Measurements from ENCODE around the gene DIO1. TPM values are rescaled to one million over a fixed set of nuclear protein-coding genes. Genes with fewer than 3 reads are reported as not detected.
A peak's percentile ranks its signal among the peaks of the same experiment; 100 is the strongest.

Gene DIO1
- total RNA-seq, 1 donor from 2014 or later: 1.3 TPM

GRCh38 chr1:53946252-53947171, 52.5 kb downstream of the DIO1 start, which contains the start of gene LRRC42:
Gene LRRC42, plus strand, starts transcription at chr1:53946350. Its CDS starts 5,650 bp downstream, at chr1:53952000.
- H3K27ac Mint-ChIP-seq: peak within 1 kb of the TSS; percentile 95
- no peak for TF ChIP-seq CTCF (IDR thresholded peaks at IDR 0.05; ENCODE audit: unreplicated experiment)
- no peaks in the 10 kb centered on the region for H3K9me3 Mint-ChIP-seq (ENCODE audit: low read depth)
- H3K27me3 Mint-ChIP-seq: no peaks in the 10 kb centered on the region
- peaks cover 1% of the 10 kb centered on the region for H3K36me3 Mint-ChIP-seq (ENCODE audit: insufficient read depth)
- peaks cover 34% of the 10 kb centered on the region for H3K4me1 Mint-ChIP-seq (ENCODE audit: low read depth)
- H3K4me3 Mint-ChIP-seq (ENCODE audit: low read depth): peak within 1 kb of the TSS; percentile 94
- DNase-seq (ENCODE audit: low spot score, unreplicated experiment): no peak

DNA sequence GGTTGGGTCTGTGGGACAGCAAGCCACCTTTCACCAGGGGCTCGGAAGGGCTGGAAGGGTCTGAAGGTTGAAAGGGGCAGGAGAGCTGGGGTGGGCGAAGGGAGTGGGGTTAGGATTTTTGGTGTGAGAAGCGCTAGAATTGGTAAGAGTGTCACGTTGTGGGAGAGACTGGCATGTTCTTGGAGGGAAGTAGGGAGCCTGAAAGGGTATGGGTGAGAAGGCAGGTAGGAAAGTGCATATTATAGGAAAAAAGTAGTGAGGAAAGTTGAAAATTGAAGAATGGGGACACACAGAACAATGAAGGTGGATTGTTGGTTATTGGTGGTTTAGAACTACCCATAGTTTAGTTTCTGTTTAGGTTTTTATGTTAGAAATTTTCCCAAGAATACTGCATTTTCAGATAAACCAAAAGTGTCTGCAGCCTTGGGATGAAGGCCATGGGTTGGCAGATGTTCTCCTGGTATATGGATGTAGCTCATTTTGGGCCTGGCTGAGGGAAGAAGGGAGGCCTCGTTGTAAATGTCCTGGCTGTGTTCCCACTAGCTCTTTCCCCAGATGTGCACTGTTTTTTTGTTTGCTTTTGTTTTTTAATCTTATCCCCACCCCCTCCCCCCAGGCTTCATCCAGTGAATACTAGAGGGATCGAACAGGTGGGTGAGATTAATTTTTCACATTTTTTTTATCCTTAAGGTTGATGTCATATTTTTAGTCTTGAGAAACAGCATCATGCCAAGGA, 53.4 kb downstream of the DIO1 start:
- Mint-ChIP-seq H3K27me3 (no peaks in the 10 kb centered on the region), H3K27ac (peak overlapping the region; percentile 15), H3K4me3 (ENCODE audit: low read depth) (peak overlapping the region; percentile 86), H3K9me3 (ENCODE audit: low read depth) (no peaks in the 10 kb centered on the region), H3K4me1 (ENCODE audit: low read depth) (peaks cover 34% of the 10 kb centered on the region), H3K36me3 (ENCODE audit: insufficient read depth) (peaks cover 1% of the 10 kb centered on the region)
- no peak for TF ChIP-seq CTCF (IDR thresholded peaks at IDR 0.05; ENCODE audit: unreplicated experiment)
- no peak for DNase-seq (ENCODE audit: low spot score, unreplicated experiment)

DNA sequence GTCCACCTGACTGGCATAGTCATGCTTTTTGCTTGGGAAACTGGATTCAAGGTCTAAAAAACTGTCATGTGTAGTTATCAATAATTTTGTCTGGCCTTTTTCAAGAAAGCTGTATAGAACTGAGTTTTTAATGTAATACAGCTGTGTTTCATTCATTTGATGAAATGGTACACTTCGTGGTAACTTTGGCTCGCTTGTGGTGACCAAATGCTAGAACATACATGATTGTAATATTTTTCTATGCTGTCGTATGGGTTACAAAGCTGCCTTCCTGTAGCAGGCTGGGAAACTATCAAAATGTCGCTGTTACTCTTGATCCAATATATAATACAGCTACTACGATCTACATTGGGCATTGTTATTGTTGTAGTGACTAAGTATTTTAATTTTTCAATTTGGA, 54.3 kb downstream of the DIO1 start:
- no peak for TF ChIP-seq CTCF (IDR thresholded peaks at IDR 0.05; ENCODE audit: unreplicated experiment)
- H3K27me3 Mint-ChIP-seq: no peaks in the 10 kb centered on the region
- peaks cover 34% of the 10 kb centered on the region for H3K4me1 Mint-ChIP-seq (ENCODE audit: low read depth)
- H3K27ac Mint-ChIP-seq: no peak overlapping the region
- no peak for DNase-seq (ENCODE audit: low spot score, unreplicated experiment)
- H3K36me3 Mint-ChIP-seq (ENCODE audit: insufficient read depth): peaks cover 1% of the 10 kb centered on the region
- no peaks in the 10 kb centered on the region for H3K9me3 Mint-ChIP-seq (ENCODE audit: low read depth)
- peak overlapping the region; percentile 86 for H3K4me3 Mint-ChIP-seq (ENCODE audit: low read depth)

DNA sequence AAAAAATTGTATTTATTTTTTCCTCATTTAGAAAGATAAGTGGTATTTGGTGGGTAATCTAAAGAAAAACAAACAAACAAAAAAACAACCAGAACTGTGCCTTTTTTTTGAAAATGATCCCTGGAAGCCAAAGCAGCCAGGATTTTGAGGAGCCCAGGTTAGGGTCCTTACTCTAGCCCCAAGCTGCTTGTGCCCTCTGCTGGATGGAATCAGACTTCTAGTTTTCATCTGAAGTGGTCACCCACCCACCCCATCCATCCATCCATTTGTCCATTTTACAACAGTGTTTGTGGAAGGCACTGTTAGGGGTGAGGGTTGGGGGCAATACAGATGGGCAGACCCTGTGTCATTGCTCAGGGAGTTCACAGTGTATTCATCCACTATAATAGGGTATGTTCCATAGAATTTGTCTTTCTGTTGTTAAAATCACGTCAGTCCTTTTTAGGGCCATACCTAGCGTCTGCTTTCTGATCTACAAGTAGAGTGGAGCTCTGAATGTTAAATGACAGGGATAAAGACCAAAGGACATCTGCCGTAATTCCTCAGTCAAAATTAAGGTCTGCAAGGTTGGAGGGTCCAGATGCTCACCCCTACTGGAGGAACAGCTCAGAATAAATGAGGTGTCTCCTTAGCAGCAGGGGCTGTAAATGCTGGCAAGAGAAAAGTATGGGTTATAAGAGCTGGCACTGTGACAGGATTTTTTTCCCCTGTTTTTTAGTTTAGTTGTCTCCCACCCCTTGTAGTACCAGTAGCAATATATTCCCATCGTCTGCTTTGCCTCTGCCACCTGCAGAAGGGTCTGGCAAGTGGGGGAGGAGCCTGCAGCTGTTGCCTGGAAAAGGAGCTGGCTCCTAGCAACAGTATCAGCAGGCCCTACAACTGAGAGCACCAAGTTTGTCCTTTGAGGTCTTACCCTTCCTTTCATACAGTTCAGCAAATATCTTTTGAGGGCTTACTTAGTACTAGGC, 55.3 kb downstream of the DIO1 start:
- Mint-ChIP-seq H3K4me3 (ENCODE audit: low read depth) (peak overlapping the region; percentile 18), H3K9me3 (ENCODE audit: low read depth) (no peaks in the 10 kb centered on the region), H3K4me1 (ENCODE audit: low read depth) (peaks cover 34% of the 10 kb centered on the region), H3K27ac (peak overlapping the region; percentile 73), H3K36me3 (ENCODE audit: insufficient read depth) (peaks cover 1% of the 10 kb centered on the region), H3K27me3 (no peaks in the 10 kb centered on the region)
- DNase-seq (ENCODE audit: low spot score, unreplicated experiment): no peak
- peak; percentile 73 for TF ChIP-seq CTCF (IDR thresholded peaks at IDR 0.05; ENCODE audit: unreplicated experiment)
